K562 (cell line): ENCODE measurements around the gene CORT. TPM values are rescaled to one million over a fixed set of nuclear protein-coding genes. Genes with fewer than 3 reads are reported as not detected.

Experiments
- ADNP ChIP-seq: fragments of 200-800 bp; sonication (Bioruptor generic); IDR thresholded peaks from 2 replicates; pipeline ENCODE4 v1.6.1; 2016; ENCODE audit warnings: missing genetic modification characterization, missing compliant biosample characterization
- CBX3 ChIP-seq, 2 experiments: IDR thresholded peaks; 1 replicate in 1 of 2; 2 replicates in 1 of 2; pipeline ENCODE4 v1.6.1; 2012; ENCODE audit warnings: inconsistent platforms in 2 of 2, low read length in 2 of 2, borderline replicate concordance in 1 of 2, control low read depth in 1 of 2
- CC2D1A ChIP-seq: fragments of 450-650 bp; IDR thresholded peaks from 2 replicates; pipeline ENCODE4 v1.6.1; 2017; ENCODE audit warnings: mild to moderate bottlenecking
- EZH2 ChIP-seq: IDR thresholded peaks from 2 replicates; pipeline ENCODE4 v1.6.1; 2012; ENCODE audit warnings: low read depth, mild to moderate bottlenecking, inconsistent platforms, low read length, borderline replicate concordance
- HEY1 ChIP-seq: fragments of 250-450 bp; sonication (Bioruptor Pico); IDR thresholded peaks from 2 replicates; pipeline ENCODE4 v1.5.0; 2020; ENCODE audit warnings: mild to moderate bottlenecking, moderate library complexity, borderline replicate concordance
- HNRNPLL ChIP-seq: fragments of 200-400 bp; formaldehyde crosslinking; IDR thresholded peaks from 2 replicates; pipeline ENCODE4 v1.6.1; 2017; ENCODE audit warnings: low read length, low read depth, mild to moderate bottlenecking; ENCODE audit not compliant: poor library complexity, severe bottlenecking
- MECOM ChIP-seq: fragments of 250-450 bp; sonication (Bioruptor Pico); IDR thresholded peaks from 2 replicates; pipeline ENCODE4 v1.8.0; 2022; ENCODE audit warnings: inconsistent platforms
- MXI1 ChIP-seq: IDR thresholded peaks from 2 replicates; pipeline ENCODE4 v1.6.1; 2011; ENCODE audit warnings: low read depth, mild to moderate bottlenecking, improper control_type of control experiment, low read length
- NFE2L1 ChIP-seq: fragments of 450-650 bp; IDR thresholded peaks from 2 replicates; pipeline ENCODE4 v1.6.1; 2016; ENCODE audit warnings: missing genetic modification characterization, low read depth, mild to moderate bottlenecking, missing compliant biosample characterization, moderate library complexity, borderline replicate concordance
- NR0B1 ChIP-seq: fragments of 450-650 bp; IDR thresholded peaks from one replicate; pipeline ENCODE4 v1.6.1; 2018; ENCODE audit warnings: mild to moderate bottlenecking, moderate library complexity; ENCODE audit not compliant: partially characterized antibody
- POLR2H ChIP-seq: IDR thresholded peaks from 2 replicates; pipeline ENCODE4 v1.6.1; 2016; ENCODE audit warnings: missing genetic modification characterization, low read depth, mild to moderate bottlenecking, control low read depth, missing compliant biosample characterization, moderate library complexity
- PTBP1 ChIP-seq: fragments of 200-400 bp; formaldehyde crosslinking; IDR thresholded peaks from 2 replicates; pipeline ENCODE4 v1.6.1; 2017; ENCODE audit warnings: low read depth, low read length
- RBFOX2 ChIP-seq: fragments of 200-400 bp; formaldehyde crosslinking; IDR thresholded peaks from 2 replicates; pipeline ENCODE4 v1.6.1; 2017; ENCODE audit warnings: low read depth, mild to moderate bottlenecking, low read length, moderate library complexity
- RBM25 ChIP-seq: fragments of 200-400 bp; formaldehyde crosslinking; IDR thresholded peaks from 2 replicates; pipeline ENCODE4 v1.6.1; 2018; ENCODE audit warnings: low read length, low read depth, moderate library complexity; ENCODE audit not compliant: severe bottlenecking
- RFX1 ChIP-seq: fragments of 450-650 bp; IDR thresholded peaks from 2 replicates; pipeline ENCODE4 v1.6.1; 2016; ENCODE audit warnings: mild to moderate bottlenecking, moderate library complexity
- SIN3B ChIP-seq: fragments of 450-650 bp; IDR thresholded peaks from 2 replicates; pipeline ENCODE4 v1.6.1; 2017; ENCODE audit warnings: low read depth, mild to moderate bottlenecking, moderate library complexity
- WHSC1 ChIP-seq: IDR thresholded peaks from one replicate; pipeline ENCODE4 v1.6.1; 2012; ENCODE audit warnings: low read length, control low read depth, inconsistent platforms
- ZMIZ1 ChIP-seq, 2 experiments: fragments of 150-350 bp in 1 of 2; IDR thresholded peaks; 2 replicates each; pipeline ENCODE4 v1.6.1; 2012 to 2016; ENCODE audit warnings: low read depth in 2 of 2, low read length in 2 of 2, mild to moderate bottlenecking in 1 of 2, moderate library complexity in 1 of 2
- ZNF124 ChIP-seq: sonication (generic); formaldehyde crosslinking; IDR thresholded peaks from 2 replicates; pipeline ENCODE4 v1.8.1; 2022; ENCODE audit warnings: missing genetic modification reagents
- ZNF134 ChIP-seq: fragments of 250-450 bp; sonication (Bioruptor Pico); conservative IDR thresholded peaks from 2 replicates; pipeline ENCODE4 v1.4.0; 2020
- ZNF197 ChIP-seq: fragments of 200-800 bp; sonication (Bioruptor generic); IDR thresholded peaks from 2 replicates; pipeline ENCODE4 v1.6.1; 2016; ENCODE audit warnings: low read depth, missing genetic modification characterization, missing compliant biosample characterization
- ZNF583 ChIP-seq: fragments of 250-450 bp; sonication (Bioruptor Pico); IDR thresholded peaks from 2 replicates; pipeline ENCODE4 v1.4.0; 2020
- ZNF766 ChIP-seq: fragments of 200-800 bp; sonication (Bioruptor generic); conservative IDR thresholded peaks from 2 replicates; pipeline ENCODE4 v1.6.1; 2016; ENCODE audit warnings: missing genetic modification characterization, missing compliant biosample characterization
- polyA plus RNA-seq, 8 experiments: library from polyadenylated mRNA; depleted of rRNA in 4 of 8; stranded (reverse) in 5 of 8; unstranded in 3 of 8; fragments of >200 nt; fragmentation: Nextera tagmentation in 2 of 8; fragmentation: Illumina TruSeq in 1 of 8; extraction: Ambion mirVana in 2 of 8; extraction: Trizol in 1 of 8; gene quantifications; 2 replicates each; pipeline versions ENCODE4 v1.2.1 to v1.2.3, GENCODE V29; 2011 to 2014; ENCODE audit warnings: inconsistent platforms in 1 of 8, missing spikeins in 1 of 8
- total RNA-seq, 7 experiments: library from RNA; depleted of rRNA in 6 of 7; stranded (reverse); fragments of >200 nt in 6 of 7; fragmentation: Illumina TruSeq in 2 of 7; extraction: Trizol in 2 of 7; gene quantifications; 2 replicates each; pipeline versions ENCODE4 v1.2.1 to v1.2.3, GENCODE V29; 2011 to 2021; ENCODE audit warnings: low replicate concordance in 1 of 7
- TF ChIP-seq, protein P1 (sequence below): sonication (generic); formaldehyde crosslinking; IDR thresholded peaks from 2 replicates; pipeline ENCODE4 v1.9.0; 2022; ENCODE audit warnings: mild to moderate bottlenecking, missing genetic modification reagents

CORT gene
- total and polyA plus RNA-seq, 9 of the 15 experiments (the other 6 are each of a cell fraction or from before 2014, with no cell fraction given) = 0.08 to 0.54 (median 0.13) TPM; not detected in 5

DNA sequence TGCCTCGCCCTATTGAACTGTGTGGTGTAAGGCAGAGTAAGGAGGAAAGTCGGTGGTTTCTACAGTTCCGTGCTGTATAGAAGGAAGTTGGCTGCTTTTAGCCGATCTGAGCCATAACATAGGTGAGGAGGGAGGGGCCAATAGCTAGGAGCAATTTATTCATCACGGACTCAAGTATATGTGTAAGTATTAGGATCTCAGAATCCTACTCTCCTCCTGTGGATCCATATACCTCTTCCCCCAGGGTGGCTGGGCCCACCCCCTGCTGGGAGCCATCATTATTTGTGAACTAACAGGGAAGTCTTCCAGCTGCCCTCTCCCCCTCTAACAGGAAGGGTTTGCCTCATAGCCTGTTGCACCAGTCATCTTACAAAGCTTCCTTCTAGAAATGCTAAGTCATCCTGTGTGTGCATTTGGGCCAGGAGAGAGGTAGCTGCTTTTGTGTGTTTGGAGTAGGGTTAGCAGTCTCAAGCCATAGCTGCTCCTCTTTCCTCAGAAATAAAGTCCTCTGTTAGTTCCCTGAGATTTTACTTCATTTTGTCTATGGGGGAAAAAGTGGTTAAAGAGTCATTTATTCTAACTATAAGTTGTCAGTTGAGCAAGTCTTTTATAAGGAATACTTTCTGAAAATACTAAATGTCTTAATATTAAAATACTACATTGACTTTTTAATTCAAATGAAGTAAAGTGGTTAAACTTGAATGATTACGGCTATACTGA lies 34.5 kb upstream of the CORT start (continued):
- TF ChIP-seq, protein P1, sequence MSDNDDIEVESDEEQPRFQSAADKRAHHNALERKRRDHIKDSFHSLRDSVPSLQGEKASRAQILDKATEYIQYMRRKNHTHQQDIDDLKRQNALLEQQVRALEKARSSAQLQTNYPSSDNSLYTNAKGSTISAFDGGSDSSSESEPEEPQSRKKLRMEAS (CRISPR knock-in tag) = peak; percentile 51; the same call in 1 of the 2 replicates
- TF ChIP-seq NR0B1 (no peak), RFX1 (no peak), MECOM (CRISPR knock-in tag) (no peak), ZNF134 (no peak), ADNP (tag) (no peak), NFE2L1 (tag) (peak; percentile 98), WHSC1 (no peak), PTBP1 (no peak), RBM25 (no peak), CBX3 (IDR thresholded peaks at IDR 0.05; ENCODE audit: borderline replicate concordance in 1 of 2, low read length in 2 of 2) (peak in 1 of 2 experiments; percentile 24; a peak in 1 of 3 replicates), MXI1 (no peak), ZNF583 (CRISPR knock-in tag) (no peak), POLR2H (peak; percentile 84), ZNF124 (CRISPR knock-in tag) (no peak), HEY1 (CRISPR knock-in tag) (no peak), RBFOX2 (peak; percentile 44), ZNF197 (no peak), CC2D1A (no peak), ZNF766 (CRISPR knock-in tag) (peak; percentile 77), EZH2 (no peak), HNRNPLL (no peak), ZMIZ1 (IDR thresholded peaks at IDR 0.05; ENCODE audit: low read depth in 2 of 2, low read length in 2 of 2) (peak in 1 of 2 experiments; percentile 40; a peak in 1 of 4 replicates), SIN3B (no peak)
